GM23248 (cell line): ENCODE results near the gene STAT4. TPM values are rescaled to one million over a fixed set of nuclear protein-coding genes. Genes with fewer than 3 reads are reported as not detected.

Experiments used
- DNase-seq: peaks from one replicate; pipeline ENCODE4 v3.0.0-alpha.2; 2015
- H2AFZ ChIP-seq: fragments of 200-600 bp; sonication (generic); 2 replicates; pipeline ENCODE4 v1.6.1; 2016; ENCODE audit warnings: antibody characterized with exemption
- H3F3A ChIP-seq: fragments of 200-600 bp; sonication (generic); 2 replicates; pipeline ENCODE4 v1.6.1; 2016; ENCODE audit warnings: mild to moderate bottlenecking, antibody characterized with exemption, mixed run types; ENCODE audit not compliant: insufficient read depth
- H3K27ac ChIP-seq: fragments of 200-600 bp; sonication (generic); 2 replicates; pipeline ENCODE4 v1.5.1; 2016; ENCODE audit warnings: mild to moderate bottlenecking
- H3K27me3 ChIP-seq: fragments of 200-600 bp; sonication (generic); replicated peaks from 2 replicates; pipeline ENCODE4 v1.6.1; 2016; ENCODE audit warnings: mild to moderate bottlenecking; ENCODE audit not compliant: insufficient read depth
- H3K36me3 ChIP-seq: fragments of 200-600 bp; sonication (generic); 2 replicates; pipeline ENCODE4 v1.6.1; 2016; ENCODE audit warnings: low read depth, mild to moderate bottlenecking
- H3K4me1 ChIP-seq: fragments of 200-600 bp; sonication (generic); 2 replicates; pipeline ENCODE4 v1.6.1; 2016; ENCODE audit warnings: mild to moderate bottlenecking; ENCODE audit not compliant: insufficient read depth
- H3K4me2 ChIP-seq: fragments of 200-600 bp; sonication (generic); one replicate; pipeline ENCODE4 v1.6.1; 2016; ENCODE audit warnings: mild to moderate bottlenecking; ENCODE audit not compliant: unreplicated experiment
- H3K4me3 ChIP-seq: fragments of 200-600 bp; sonication (generic); 2 replicates; pipeline ENCODE4 v1.5.1; 2016; ENCODE audit warnings: mild to moderate bottlenecking
- H3K79me2 ChIP-seq: fragments of 200-600 bp; sonication (generic); 2 replicates; pipeline ENCODE4 v1.6.1; 2016; ENCODE audit warnings: mild to moderate bottlenecking; ENCODE audit not compliant: insufficient read depth
- H3K9ac ChIP-seq: fragments of 200-600 bp; sonication (generic); 2 replicates; pipeline ENCODE4 v1.6.1; 2016; ENCODE audit warnings: mild to moderate bottlenecking
- H3K9me2 ChIP-seq: fragments of 200-600 bp; sonication (generic); 2 replicates; pipeline ENCODE4 v1.6.1; 2016; ENCODE audit warnings: mixed run types, mild to moderate bottlenecking, moderate library complexity; ENCODE audit not compliant: insufficient read depth
- H3K9me3 ChIP-seq: fragments of 200-600 bp; sonication (generic); one replicate; pipeline ENCODE4 v1.6.1; 2017; ENCODE audit warnings: low read depth
- H4K20me1 ChIP-seq: fragments of 200-600 bp; sonication (generic); 2 replicates; pipeline ENCODE4 v1.6.0; 2016; ENCODE audit not compliant: insufficient read depth
- EZH2 ChIP-seq: fragments of 200-600 bp; sonication (generic); IDR thresholded peaks from 2 replicates; pipeline ENCODE4 v1.6.1; 2018; ENCODE audit warnings: antibody characterized with exemption, mild to moderate bottlenecking; ENCODE audit not compliant: insufficient read depth, poor library complexity, severe bottlenecking
- EZH2phosphoT487 ChIP-seq: fragments of 200-600 bp; sonication (generic); IDR thresholded peaks from 2 replicates; pipeline ENCODE4 v1.6.1; 2018; ENCODE audit warnings: antibody characterized with exemption, moderate library complexity, mild to moderate bottlenecking, low read depth; ENCODE audit not compliant: insufficient read depth
- WGBS, 2 experiments: methylation state at CpG; one replicate each; pipeline ENCODE4 v1.1.6; 2015 to 2017; ENCODE audit warnings: low lambda C conversion rate in 2 of 2, low coverage in 1 of 2; ENCODE audit errors: missing lambda C conversion rate in 2 of 2; 5-methylcytosine and 5-hydroxymethylcytosine counted together
- in situ Hi-C: fragments of 300-500 bp; cut with MboI; formaldehyde crosslinking; loops from 2 replicates; pipeline ENCODE4 v1.15.0; 2020
- polyA plus RNA-seq: library from polyadenylated mRNA; unstranded; fragments of >200 nt; fragmentation: Nextera tagmentation; extraction: Ambion mirVana; gene quantifications from 2 replicates; pipeline ENCODE4 v1.2.1, GENCODE V29; 2016
- total RNA-seq: library from RNA; depleted of rRNA; stranded (reverse); fragments of >200 nt; shearing (Covaris generic); gene quantifications from 2 replicates; pipeline ENCODE4 v1.2.3, GENCODE V29; 2014

The STAT4 gene
- total and polyA plus RNA-seq, 2 experiments from 2014 or later, result 1.9 to 3.2 TPM

- TF ChIP-seq EZH2phosphoT487, result no peak
- TF ChIP-seq EZH2, result no peak
- Histone ChIP-seq H3K79me2 (peaks cover 43% of the 10 kb centered on the region), H3K4me1 (peaks cover 38% of the 10 kb centered on the region), H3K27me3 (no peaks in the 10 kb centered on the region), H2AFZ (peak overlapping the region; percentile 74), H3K4me2 (peak overlapping the region; percentile 84), H3F3A (peaks cover 19% of the 10 kb centered on the region; the same call in 1 of the 2 replicates), H3K4me3 (peak overlapping the region; percentile 83), H3K9ac (peak overlapping the region; percentile 80), H3K27ac (peak overlapping the region; percentile 90), H3K9me3 (no peaks in the 10 kb centered on the region), H4K20me1 (no peaks in the 10 kb centered on the region; the same call in 1 of the 2 replicates), H3K9me2 (no peaks in the 10 kb centered on the region), H3K36me3 (peaks cover 12% of the 10 kb centered on the region; the same call in 1 of the 2 replicates)
- 50 to 55% methylated on average over 4 of the region's 4 CpGs for WGBS, 2 experiments
- no peak for DNase-seq
- in situ Hi-C loops, result no loop called here
These were observed 136.2 kb downstream of the STAT4 start for GRCh38 chr2:191014653-191015020.

- Histone ChIP-seq H3K27me3 (no peaks in the 10 kb centered on the region), H3K9me3 (no peaks in the 10 kb centered on the region), H3F3A (peaks cover 24% of the 10 kb centered on the region; the same call in 1 of the 2 replicates), H2AFZ (peak within 1 kb of the TSS; percentile 74), H3K79me2 (peaks cover 48% of the 10 kb centered on the region), H3K4me2 (peak within 1 kb of the TSS; percentile 91), H3K36me3 (peaks cover 18% of the 10 kb centered on the region), H3K4me3 (peak within 1 kb of the TSS; percentile 83), H3K9me2 (no peaks in the 10 kb centered on the region), H3K27ac (peak within 1 kb of the TSS; percentile 90), H3K9ac (peak within 1 kb of the TSS; percentile 80), H4K20me1 (no peaks in the 10 kb centered on the region; the same call in 1 of the 2 replicates), H3K4me1 (peaks cover 42% of the 10 kb centered on the region)
- in situ Hi-C loops, result no loop called here
- TF ChIP-seq EZH2phosphoT487, result no peak
- TF ChIP-seq EZH2, result no peak
- WGBS, 2 experiments, result 1% methylated on average over 59 of the region's 68 CpGs
- DNase-seq, result peak; percentile 97
These were observed 136.7 kb downstream of the STAT4 start, which contains the start of gene STAT1 for GRCh38 chr2:191013932-191014652. TSS of gene STAT1 (minus strand) at chr2:191014171. CDS start at chr2:191010003, 4,168 bp downstream.

GRCh38 chr2:191013682-191013931 lies 137.2 kb downstream of the STAT4 start:
- DNase-seq, result no peak
- no peaks in the 10 kb centered on the region for H3K9me3 ChIP-seq
- H3K4me1 ChIP-seq, result peaks cover 42% of the 10 kb centered on the region
- peaks cover 26% of the 10 kb centered on the region; the same call in 1 of the 2 replicates for H3F3A ChIP-seq
- TF ChIP-seq EZH2phosphoT487 (no peak), EZH2 (no peak)
- peak overlapping the region; percentile 90 for H3K27ac ChIP-seq
- peaks cover 22% of the 10 kb centered on the region for H3K36me3 ChIP-seq
- peaks cover 51% of the 10 kb centered on the region for H3K79me2 ChIP-seq
- in situ Hi-C loops, result no loop called here
- peak overlapping the region; percentile 83 for H3K4me3 ChIP-seq
- H4K20me1 ChIP-seq, result no peaks in the 10 kb centered on the region; the same call in 1 of the 2 replicates
- WGBS, 2 experiments, result 1% methylated on average over 13 to 14 of the region's 14 CpGs
- peak overlapping the region; percentile 91 for H3K4me2 ChIP-seq
- peak overlapping the region; percentile 80 for H3K9ac ChIP-seq
- no peaks in the 10 kb centered on the region for H3K27me3 ChIP-seq
- H2AFZ ChIP-seq, result peak overlapping the region; percentile 4
- no peaks in the 10 kb centered on the region for H3K9me2 ChIP-seq

- Histone ChIP-seq H3K27me3 (no peaks in the 10 kb centered on the region), H3K36me3 (peaks cover 28% of the 10 kb centered on the region), H3K4me2 (peak overlapping the region; percentile 91), H3K79me2 (peaks cover 57% of the 10 kb centered on the region), H3K27ac (peak overlapping the region; percentile 90), H2AFZ (peak overlapping the region; percentile 4; the same call in 1 of the 2 replicates), H3K9me3 (no peaks in the 10 kb centered on the region), H3K9ac (peak overlapping the region; percentile 80), H4K20me1 (no peaks in the 10 kb centered on the region; the same call in 1 of the 2 replicates), H3F3A (peaks cover 32% of the 10 kb centered on the region; the same call in 1 of the 2 replicates), H3K9me2 (no peaks in the 10 kb centered on the region), H3K4me3 (peak overlapping the region; percentile 83), H3K4me1 (peaks cover 42% of the 10 kb centered on the region)
- WGBS, 2 experiments, result 35% methylated on average over 14 of the region's 14 CpGs
- TF ChIP-seq EZH2 (no peak), EZH2phosphoT487 (no peak)
- peak; percentile 58 for DNase-seq
- in situ Hi-C loops, result no loop called here
These were observed 137.7 kb downstream of the STAT4 start for GRCh38 chr2:191012845-191013681.
